HG03571 (cell line): ENCODE data around the gene IGF2R.
"Not testable (repeated sequence)": the region's sequence is repeated elsewhere in the genome, so short reads cannot be mapped to it uniquely, and the experiment has no call there.

Source experiments
- ATAC-seq: cut with Tn5 transposase; IDR thresholded peaks from one replicate; pipeline ENCODE4 v1.9.1; 2021; ENCODE audit not compliant: unreplicated experiment

IGF2R gene

GRCh38 chr6:159952289-159953005 is 16.4 kb upstream of the IGF2R start:
- no peak for ATAC-seq

- no peak for ATAC-seq
Observed at GRCh38 chr6:159953091-159953601, 15.7 kb upstream of the IGF2R start.

DNA sequence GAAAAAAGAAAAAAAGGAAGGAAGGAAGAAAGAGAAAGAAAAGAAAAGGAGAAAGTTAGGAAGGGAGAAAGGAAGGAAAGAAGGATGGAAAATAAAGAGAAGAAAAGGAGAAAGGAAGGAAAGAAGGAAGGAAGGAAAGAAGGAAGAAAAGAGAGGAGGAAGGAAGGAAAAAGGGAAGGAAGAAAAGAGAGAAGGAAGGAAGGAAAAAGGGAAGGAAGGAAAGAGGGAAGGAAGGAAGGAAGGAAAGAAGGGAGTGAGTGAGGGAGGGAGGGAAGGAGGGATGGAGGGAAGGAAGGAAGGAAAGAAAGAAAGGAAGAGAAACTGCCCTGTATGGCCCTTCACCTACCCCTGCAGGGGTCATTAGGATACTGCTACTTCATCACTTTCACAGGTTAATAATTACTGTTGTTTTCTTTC is 12.9 kb upstream of the IGF2R start:
- no peak for ATAC-seq

DNA sequence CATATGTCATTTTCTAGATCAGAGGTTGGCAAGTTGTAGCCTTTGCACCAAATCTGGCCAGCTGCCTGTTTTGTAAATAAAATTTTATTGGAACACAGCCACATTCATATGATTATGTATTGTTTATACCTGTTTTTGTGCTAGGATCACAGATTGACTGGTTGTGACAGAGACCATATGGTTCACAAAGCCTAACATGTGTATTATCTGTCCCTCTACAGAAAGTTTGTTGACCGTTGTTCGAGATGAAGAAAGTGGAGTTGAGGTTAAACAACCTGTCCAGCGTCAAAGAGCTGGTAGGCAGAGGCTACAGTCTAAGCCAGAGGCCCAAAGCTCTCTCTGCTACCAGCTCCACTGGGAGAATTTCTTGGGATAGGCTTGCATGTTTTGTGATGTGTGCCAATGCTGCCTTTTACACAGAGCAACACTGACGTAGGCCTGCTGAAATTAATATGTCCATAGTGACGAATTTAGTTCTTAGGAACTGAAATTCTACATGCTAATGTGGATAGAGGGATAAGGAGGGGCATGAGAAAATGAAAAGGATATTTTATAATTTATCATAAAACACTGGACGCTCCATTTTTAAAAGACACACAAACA is 11.7 kb upstream of the IGF2R start:
- ATAC-seq: no peak

- ATAC-seq: no peak
Observed at GRCh38 chr6:159959165-159959975, 9.5 kb upstream of the IGF2R start.

DNA sequence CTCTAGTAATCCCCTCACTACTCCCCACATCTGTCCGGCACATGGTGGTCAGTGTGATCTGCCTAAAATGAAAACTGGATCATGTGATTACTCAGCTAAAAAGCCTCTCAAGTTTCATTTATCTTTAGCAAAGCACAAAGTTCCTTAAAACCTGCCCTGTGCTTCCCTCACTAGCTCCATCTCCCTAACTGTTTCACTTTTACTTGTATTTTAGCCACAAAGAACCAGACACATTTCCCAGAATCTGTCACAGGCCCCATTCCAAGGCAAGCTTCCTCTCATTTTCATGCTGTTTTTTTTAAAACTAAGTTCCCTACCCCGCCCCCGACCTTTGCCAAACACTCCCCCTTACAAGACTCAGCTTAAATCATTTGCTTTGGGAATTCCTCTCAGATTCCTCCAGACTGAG is 8.9 kb upstream of the IGF2R start:
- ATAC-seq: no peak

- ATAC-seq: no peak
Observed at GRCh38 chr6:159960485-159960884, 8.4 kb upstream of the IGF2R start.

- ATAC-seq: no peak
Observed at GRCh38 chr6:159961528-159961927, 7.4 kb upstream of the IGF2R start.

GRCh38 chr6:159963111-159963510 is 5.8 kb upstream of the IGF2R start:
- ATAC-seq: no peak

- ATAC-seq: no peak
Observed at GRCh38 chr6:159964046-159964445, 4.8 kb upstream of the IGF2R start.

DNA sequence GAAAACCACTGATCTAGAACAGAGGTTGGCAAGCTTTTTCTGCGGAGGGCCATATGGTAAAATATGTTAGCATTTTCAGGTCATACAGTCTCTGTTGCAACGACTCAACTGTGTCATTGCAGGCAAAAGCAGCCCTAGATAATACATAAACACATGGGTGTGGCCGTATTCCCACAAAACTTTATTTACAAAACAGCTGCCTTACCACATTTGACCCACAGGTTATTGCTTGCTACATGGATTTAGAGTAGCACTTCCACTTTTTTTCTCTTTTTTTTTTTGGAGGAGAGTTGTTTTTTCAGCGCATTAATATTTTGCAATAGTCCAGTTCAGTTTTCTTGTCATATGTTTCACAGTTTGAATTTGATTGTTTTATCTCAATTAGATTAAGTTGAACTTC is 2.5 kb upstream of the IGF2R start:
- ATAC-seq: no peak

DNA sequence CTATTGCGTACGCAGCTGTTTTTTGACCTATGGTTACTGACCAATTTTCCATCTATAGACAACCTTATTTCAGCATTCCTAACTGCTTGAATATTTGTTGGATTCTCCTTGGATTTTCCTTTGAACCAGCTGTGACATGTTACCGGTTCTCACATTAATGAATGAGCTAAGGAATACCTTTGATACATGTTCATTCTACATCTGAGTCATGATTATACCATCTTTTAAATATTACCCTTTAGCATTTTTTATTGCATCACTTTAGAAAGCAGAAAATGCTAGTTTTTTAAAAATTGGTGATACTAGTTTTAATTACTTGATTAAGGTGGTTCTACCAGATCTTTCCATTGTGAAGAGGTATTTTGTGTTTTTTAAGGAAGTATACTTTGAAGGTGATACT is 1.9 kb upstream of the IGF2R start:
- ATAC-seq: no peak

GRCh38 chr6:159967621-159968020 is 1.3 kb upstream of the IGF2R start:
- not testable (repeated sequence) for ATAC-seq

- ATAC-seq: peak; percentile 38
Observed at GRCh38 chr6:159969204-159969912, 476 bp downstream of the IGF2R start.

GRCh38 chr6:159969921-159970320 is 1.0 kb downstream of the IGF2R start:
- ATAC-seq: peak; percentile 35

- no peak for ATAC-seq
Observed at GRCh38 chr6:159970659-159971063, 1.8 kb downstream of the IGF2R start.

- no peak for ATAC-seq
Observed at GRCh38 chr6:159971341-159972178, 2.7 kb downstream of the IGF2R start.

DNA sequence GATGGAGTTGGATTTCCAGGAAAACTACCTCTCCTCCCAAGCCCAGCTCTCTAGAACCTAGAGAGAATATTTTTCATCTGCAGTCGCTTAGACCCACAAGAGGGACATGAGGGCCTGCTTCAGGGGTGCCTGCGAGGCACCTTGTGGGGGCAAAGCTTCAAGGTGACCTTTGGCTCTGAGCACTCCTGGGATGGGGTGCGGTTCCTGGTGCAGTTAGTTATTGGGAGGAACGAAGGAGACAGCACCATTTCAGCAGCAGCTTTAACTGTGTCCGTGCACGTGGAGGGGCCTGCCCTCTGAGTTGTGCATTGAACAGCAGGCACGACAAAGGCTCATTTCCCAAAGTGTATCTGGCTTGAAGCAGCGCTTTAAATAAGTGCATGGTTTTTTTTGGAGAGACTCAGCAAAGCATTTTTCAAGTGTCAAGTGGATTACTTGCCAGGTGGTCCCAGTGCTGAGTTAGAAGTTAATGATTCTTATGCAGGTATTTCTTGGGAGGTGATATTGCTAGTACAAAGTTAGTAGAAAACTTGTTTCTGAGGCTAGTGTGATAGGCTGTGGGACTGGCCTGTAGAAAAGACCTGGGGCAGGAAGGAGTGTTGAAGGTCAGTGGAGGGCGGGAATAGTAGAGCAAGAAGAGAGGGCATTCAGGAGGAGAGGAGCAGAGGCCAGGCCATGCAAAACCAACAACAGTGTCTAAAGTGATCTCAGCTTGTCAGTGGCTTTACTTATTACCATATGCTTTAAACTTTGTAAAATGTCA is 3.8 kb downstream of the IGF2R start:
- ATAC-seq: no peak

DNA sequence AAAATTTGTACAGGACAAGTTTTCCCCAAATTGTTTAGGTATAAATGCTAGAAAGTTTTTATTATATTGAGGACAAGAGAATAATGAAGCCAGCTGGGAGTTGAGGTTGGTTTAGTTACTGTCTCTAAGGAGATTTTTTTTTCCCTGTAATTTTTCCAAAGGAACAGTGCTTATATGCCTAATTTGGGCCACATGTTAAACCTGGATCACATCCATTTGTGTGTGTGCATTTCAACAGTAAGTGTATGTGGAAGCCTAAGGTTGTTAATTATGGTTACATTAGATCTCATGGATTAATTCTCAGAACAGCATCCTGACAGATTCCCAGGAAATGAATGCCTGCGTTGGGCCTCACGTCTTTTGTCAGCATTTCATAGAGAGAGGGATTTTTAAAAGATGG is 4.5 kb downstream of the IGF2R start:
- ATAC-seq: no peak

DNA sequence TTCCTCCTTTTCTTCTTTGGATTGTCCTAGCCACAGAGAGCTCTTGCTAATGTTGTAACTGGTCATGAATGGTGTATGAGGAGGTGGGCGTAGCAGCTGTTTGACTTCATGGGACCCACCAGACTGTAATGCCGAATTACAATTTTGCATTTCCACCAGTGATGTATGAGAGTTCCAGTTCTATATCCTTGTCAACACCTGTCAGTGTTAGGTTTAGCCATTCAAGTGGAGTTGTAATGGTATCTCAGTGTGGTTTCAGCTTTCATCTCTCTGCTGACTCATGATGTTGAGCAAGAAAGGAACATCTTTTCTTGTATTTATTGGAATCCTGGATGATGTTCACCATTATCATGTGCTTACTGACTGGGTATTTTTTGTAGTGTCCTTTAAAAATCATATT is 5.1 kb downstream of the IGF2R start:
- peak; percentile 28 for ATAC-seq
